NCI-H1694 (cell line): Measurements from ENCODE around the gene C16orf54.
"Not testable (repeated sequence)": the region's sequence is repeated elsewhere in the genome, so short reads cannot be mapped to it uniquely, and the experiment has no call there.

ENCODE experiments used
- DNase-seq: peaks from one replicate; lab custom pipeline; 2025; lab: John Stamatoyannopoulos, UW

C16orf54 gene

GRCh38 chr16:29769507-29769906, 23.7 kb upstream of the C16orf54 start:
- no peak for DNase-seq

- DNase-seq, result no peak
Observed at GRCh38 chr16:29767062-29767461, 21.3 kb upstream of the C16orf54 start.

- no peak for DNase-seq
Observed at GRCh38 chr16:29766571-29766970, 20.8 kb upstream of the C16orf54 start.

GRCh38 chr16:29765167-29766032, 19.6 kb upstream of the C16orf54 start:
- DNase-seq, result no peak

GRCh38 chr16:29763326-29763725, 17.5 kb upstream of the C16orf54 start:
- no peak for DNase-seq

GRCh38 chr16:29761882-29762281, 16.1 kb upstream of the C16orf54 start:
- no peak for DNase-seq

GRCh38 chr16:29761280-29761651, 15.5 kb upstream of the C16orf54 start:
- DNase-seq, result not testable (repeated sequence)

GRCh38 chr16:29760567-29761279, 14.9 kb upstream of the C16orf54 start:
- no peak for DNase-seq

GRCh38 chr16:29757950-29758466, 12.2 kb upstream of the C16orf54 start:
- DNase-seq, result no peak

GRCh38 chr16:29757086-29757485, 11.3 kb upstream of the C16orf54 start:
- DNase-seq, result not testable (repeated sequence)

GRCh38 chr16:29756654-29757053, 10.9 kb upstream of the C16orf54 start:
- DNase-seq, result no peak

GRCh38 chr16:29753516-29753915, 7.7 kb upstream of the C16orf54 start:
- no peak for DNase-seq

GRCh38 chr16:29748760-29749149, 3.0 kb upstream of the C16orf54 start:
- DNase-seq, result not testable (repeated sequence)

- no peak for DNase-seq
Observed at GRCh38 chr16:29747947-29748759, 2.4 kb upstream of the C16orf54 start.

GRCh38 chr16:29746518-29746917, 728 bp upstream of the C16orf54 start:
- not testable (repeated sequence) for DNase-seq

GRCh38 chr16:29745121-29745852, 503 bp downstream of the C16orf54 start:
- DNase-seq, result no peak

- DNase-seq, result no peak
Observed at GRCh38 chr16:29744541-29745101, 1.2 kb downstream of the C16orf54 start.

GRCh38 chr16:29743827-29744531, 1.8 kb downstream of the C16orf54 start:
- DNase-seq, result no peak

GRCh38 chr16:29743475-29743826, 2.3 kb downstream of the C16orf54 start:
- no peak for DNase-seq

GRCh38 chr16:29742683-29743275, 3.0 kb downstream of the C16orf54 start:
- DNase-seq, result no peak
